GM12891 (cell line): ENCODE measurements around the gene RCCD1.

Experiments used
- POLR2A ChIP-seq: IDR thresholded peaks from 2 replicates; pipeline ENCODE4 v1.6.1; 2011; ENCODE audit warnings: low read depth, low read length, control low read depth
- POLR2AphosphoS5 ChIP-seq: IDR thresholded peaks from 2 replicates; pipeline ENCODE4 v1.6.1; 2011; ENCODE audit warnings: low read depth, low read length, control low read depth

GRCh38 chr15:90994417-90995311 lies 40.0 kb downstream of the RCCD1 start, which contains the start of gene PRC1:
- TF ChIP-seq POLR2AphosphoS5 (peak; percentile 60; the same call in 1 of the 2 replicates), POLR2A (peak; percentile 66)
